ENCODE results near the gene SCN8A.

SCN8A gene

GRCh38 chr12:51766067-51766676 lies 175.1 kb downstream of the SCN8A start:
- TF ChIP-seq CTCF (IDR thresholded peaks at IDR 0.05; ENCODE audit: low read length, missing control alignments): no peak
- no peak for DNase-seq (ENCODE audit: low read depth)
- H3K4me3 ChIP-seq (replicated peaks; ENCODE audit: low read depth, low read length): no peak overlapping the region

GRCh38 chr12:51771008-51771407 lies 180.0 kb downstream of the SCN8A start:
- DNase-seq (ENCODE audit: low read depth): no peak
- no peak for TF ChIP-seq CTCF (IDR thresholded peaks at IDR 0.05; ENCODE audit: low read length, missing control alignments)
- H3K4me3 ChIP-seq (replicated peaks; ENCODE audit: low read depth, low read length): no peak overlapping the region

GRCh38 chr12:51773145-51773869 lies 182.3 kb downstream of the SCN8A start:
- peak; percentile 88 for DNase-seq (ENCODE audit: low read depth)
- no peak for TF ChIP-seq CTCF (IDR thresholded peaks at IDR 0.05; ENCODE audit: low read length, missing control alignments)
- no peak overlapping the region for H3K4me3 ChIP-seq (replicated peaks; ENCODE audit: low read depth, low read length)

GRCh38 chr12:51774933-51775332 lies 183.9 kb downstream of the SCN8A start:
- TF ChIP-seq CTCF (IDR thresholded peaks at IDR 0.05; ENCODE audit: low read length, missing control alignments): no peak
- no peak for DNase-seq (ENCODE audit: low read depth)
- H3K4me3 ChIP-seq (replicated peaks; ENCODE audit: low read depth, low read length): no peak overlapping the region

GRCh38 chr12:51777457-51777856 lies 186.4 kb downstream of the SCN8A start:
- no peak for TF ChIP-seq CTCF (IDR thresholded peaks at IDR 0.05; ENCODE audit: low read length, missing control alignments)
- DNase-seq (ENCODE audit: low read depth): no peak
- no peak overlapping the region for H3K4me3 ChIP-seq (replicated peaks; ENCODE audit: low read depth, low read length)

- no peak for DNase-seq (ENCODE audit: low read depth)
These were observed 186.9 kb downstream of the SCN8A start for GRCh38 chr12:51777973-51778372.

More at GRCh38 chr12:51777973-51778372, 186.9 kb downstream of the SCN8A start:
- TF ChIP-seq CTCF (IDR thresholded peaks at IDR 0.05; ENCODE audit: low read length, missing control alignments): no peak
- no peak overlapping the region for H3K4me3 ChIP-seq (replicated peaks; ENCODE audit: low read depth, low read length)
